Erythroblast (primary cell): ENCODE results near the gene TCF12.

ENCODE experiments used
- GATA1 ChIP-seq: IDR thresholded peaks from 2 replicates; pipeline ENCODE4 v1.6.1; 2011; ENCODE audit warnings: low read depth, mild to moderate bottlenecking, control low read depth, low read length, moderate library complexity
- POLR2A ChIP-seq: IDR thresholded peaks from 2 replicates; pipeline ENCODE4 v1.6.1; 2011; ENCODE audit warnings: mild to moderate bottlenecking, low read length

DNA sequence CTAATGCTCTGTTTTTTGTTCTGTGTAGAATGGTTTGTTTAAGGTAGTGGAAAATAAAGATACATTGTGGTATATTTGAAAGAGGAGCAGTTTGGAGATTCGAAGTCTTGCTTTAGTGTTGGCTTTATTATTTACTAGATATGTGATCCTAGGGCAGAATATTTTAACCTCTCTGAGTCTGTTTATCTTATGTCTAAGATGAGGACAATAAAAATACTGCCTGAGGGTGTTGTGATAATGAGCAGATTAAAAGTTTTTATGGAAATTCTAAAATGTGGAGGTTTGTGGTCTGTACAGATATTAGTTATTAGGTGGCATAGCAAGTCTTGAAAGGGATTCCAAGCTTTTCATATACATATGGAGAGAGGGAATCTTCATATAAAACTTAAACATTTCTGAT lies 15.0 kb downstream of the TCF12 start:
- TF ChIP-seq POLR2A, result no peak
- TF ChIP-seq GATA1, result no peak
